Measurements from ENCODE around the gene PPM1F.

PPM1F gene

GRCh38 chr22:21975854-21976345, 23.3 kb upstream of the PPM1F start:
- DNase-seq (ENCODE audit: low read depth), result no peak

- DNase-seq (ENCODE audit: low read depth), result no peak
Measured at GRCh38 chr22:21975273-21975672, 22.6 kb upstream of the PPM1F start.

- DNase-seq (ENCODE audit: low read depth), result no peak
Measured at GRCh38 chr22:21974058-21974649, 21.5 kb upstream of the PPM1F start.

DNA sequence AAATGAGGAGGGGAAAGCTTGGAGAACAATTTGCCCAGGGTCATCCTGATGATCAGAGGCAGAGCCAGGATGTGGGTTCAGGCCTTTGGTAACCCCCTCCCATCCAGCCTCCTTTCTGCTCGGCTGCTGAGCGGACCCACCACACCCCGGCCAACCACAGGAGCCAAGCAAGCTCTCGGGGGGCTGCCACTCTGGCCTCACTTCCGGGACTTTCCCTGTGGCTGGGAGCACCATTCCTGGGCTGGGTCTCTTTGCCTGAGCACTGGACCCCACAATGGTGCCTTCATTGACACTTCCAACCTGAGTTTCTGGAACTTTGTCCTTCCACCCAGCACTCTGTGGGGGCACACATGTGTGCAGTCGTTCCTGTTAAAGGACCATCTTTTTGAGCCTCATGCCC, 20.2 kb upstream of the PPM1F start:
- no peak for DNase-seq (ENCODE audit: low read depth)

GRCh38 chr22:21972293-21972779, 19.7 kb upstream of the PPM1F start:
- DNase-seq (ENCODE audit: low read depth), result peak; percentile 24

DNA sequence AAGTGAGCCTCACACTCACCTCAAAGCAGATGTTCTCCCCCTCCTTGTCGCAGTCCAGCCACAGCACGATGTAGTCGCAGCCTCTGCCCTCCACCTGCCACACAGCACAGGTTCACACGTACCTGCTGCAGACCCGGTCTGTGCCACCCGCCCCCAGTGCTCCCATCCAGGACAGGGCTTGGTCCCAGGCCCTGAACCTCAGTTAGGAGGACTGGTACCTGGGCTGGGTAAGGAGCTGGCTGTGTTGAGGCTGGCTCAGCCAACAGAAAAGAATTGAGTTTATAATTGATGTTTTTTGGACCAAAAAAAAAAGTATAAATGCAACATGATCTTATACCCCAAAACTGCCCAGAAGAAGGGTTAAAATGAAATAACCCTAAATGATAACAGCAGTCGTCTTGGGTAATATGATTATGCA, 19.2 kb upstream of the PPM1F start:
- no peak for DNase-seq (ENCODE audit: low read depth)

GRCh38 chr22:21970800-21971617, 18.4 kb upstream of the PPM1F start:
- no peak for DNase-seq (ENCODE audit: low read depth)

- DNase-seq (ENCODE audit: low read depth), result no peak
Measured at GRCh38 chr22:21970037-21970799, 17.6 kb upstream of the PPM1F start.

- no peak for DNase-seq (ENCODE audit: low read depth)
Measured at GRCh38 chr22:21968452-21969129, 15.9 kb upstream of the PPM1F start.

- no peak for DNase-seq (ENCODE audit: low read depth)
Measured at GRCh38 chr22:21967693-21968271, 15.1 kb upstream of the PPM1F start.

- DNase-seq (ENCODE audit: low read depth), result no peak
Measured at GRCh38 chr22:21966643-21967516, 14.2 kb upstream of the PPM1F start.

DNA sequence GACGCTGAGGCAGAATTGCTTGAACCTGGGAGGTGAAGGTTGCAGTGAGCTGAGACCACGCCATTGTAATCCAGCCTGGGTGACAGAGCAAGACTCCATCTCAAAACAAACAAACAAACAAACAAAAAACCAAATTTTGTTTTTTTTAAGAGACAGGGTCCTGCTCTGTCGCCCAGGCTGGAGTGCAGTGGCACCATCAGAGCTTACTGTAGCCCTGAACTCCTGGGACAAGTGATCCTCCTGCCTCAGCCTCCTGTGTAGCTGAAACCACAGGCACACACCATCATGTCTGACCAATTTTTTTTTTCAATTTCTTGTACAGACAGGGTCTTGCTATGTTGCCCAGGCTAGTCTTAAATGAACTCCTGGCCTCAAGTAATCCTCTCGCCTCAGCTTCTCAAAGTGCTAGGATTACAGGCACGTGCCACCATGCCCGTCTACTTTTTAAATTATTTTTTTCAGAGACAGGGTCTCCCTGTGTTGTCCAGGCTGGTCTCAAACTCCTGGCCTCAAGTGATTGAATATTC, 13.2 kb upstream of the PPM1F start:
- no peak for DNase-seq (ENCODE audit: low read depth)

DNA sequence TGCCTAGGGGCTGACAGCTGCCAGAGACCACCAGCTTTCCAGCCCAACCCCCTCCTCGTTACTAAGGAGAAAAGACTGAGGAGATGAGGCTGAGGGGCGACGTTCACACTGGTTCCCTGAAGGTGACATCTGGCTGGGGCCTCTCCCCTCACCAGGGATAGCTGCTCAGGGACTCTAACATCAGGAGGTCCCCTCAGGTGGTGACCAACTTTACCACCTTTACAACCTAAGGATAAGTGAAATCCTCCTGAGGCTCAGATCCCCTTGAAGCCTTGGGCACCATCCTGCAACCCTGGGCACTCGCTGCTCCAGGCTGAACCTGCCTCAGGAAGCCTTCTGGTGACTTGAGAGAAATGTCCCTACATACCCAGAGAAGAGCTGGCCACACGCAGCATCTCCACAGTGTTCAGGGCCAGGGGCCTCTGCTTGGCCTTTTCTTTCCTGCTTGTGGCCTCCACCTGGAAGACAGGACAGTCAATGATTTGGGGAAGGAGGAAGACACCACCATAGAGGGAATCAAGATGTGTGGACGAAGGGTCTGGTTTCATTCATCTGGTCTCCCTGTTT, 12.4 kb upstream of the PPM1F start:
- no peak for DNase-seq (ENCODE audit: low read depth)

- no peak for DNase-seq (ENCODE audit: low read depth)
Measured at GRCh38 chr22:21964234-21964633, 11.6 kb upstream of the PPM1F start.

DNA sequence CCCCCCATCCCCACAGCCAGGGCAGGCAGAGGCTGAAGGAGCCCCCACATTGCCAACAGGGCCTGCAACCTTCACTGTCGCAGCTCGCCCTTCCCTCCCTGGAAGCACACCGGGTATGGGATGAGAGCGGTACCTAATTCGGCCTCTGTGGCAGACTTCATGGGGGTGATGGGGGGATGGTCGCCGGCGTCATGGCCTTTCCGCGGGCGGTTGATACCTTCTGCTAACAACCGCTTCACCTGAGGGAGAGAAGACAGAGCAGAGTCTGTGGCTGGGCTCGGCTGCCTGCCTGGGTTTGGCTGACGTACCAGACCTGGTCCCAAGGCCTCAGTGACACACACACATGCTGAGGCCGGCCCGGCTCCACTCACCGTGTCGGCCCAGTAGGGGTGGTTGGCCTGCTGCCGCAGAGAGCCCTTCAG, 11.2 kb upstream of the PPM1F start:
- no peak for DNase-seq (ENCODE audit: low read depth)

DNA sequence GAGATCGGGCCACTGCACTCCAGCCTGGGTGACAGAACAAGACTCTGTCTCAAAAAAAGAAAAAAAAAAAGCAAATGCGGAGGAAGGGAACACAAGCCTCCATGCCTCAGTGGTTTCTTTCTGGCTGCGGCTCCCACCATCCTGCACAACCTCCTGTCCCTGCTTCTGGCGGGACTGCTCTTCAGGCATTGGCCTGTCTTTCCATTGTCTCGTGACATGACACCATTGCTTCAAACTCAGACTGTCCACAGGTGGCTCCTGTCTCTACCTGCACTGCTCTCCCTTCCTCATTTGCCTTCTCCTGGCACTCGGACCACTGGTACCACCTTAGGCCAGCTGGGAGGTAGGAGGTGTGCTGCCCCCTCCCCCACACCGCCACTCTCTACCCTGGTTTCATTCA, 10.6 kb upstream of the PPM1F start:
- no peak for DNase-seq (ENCODE audit: low read depth)

DNA sequence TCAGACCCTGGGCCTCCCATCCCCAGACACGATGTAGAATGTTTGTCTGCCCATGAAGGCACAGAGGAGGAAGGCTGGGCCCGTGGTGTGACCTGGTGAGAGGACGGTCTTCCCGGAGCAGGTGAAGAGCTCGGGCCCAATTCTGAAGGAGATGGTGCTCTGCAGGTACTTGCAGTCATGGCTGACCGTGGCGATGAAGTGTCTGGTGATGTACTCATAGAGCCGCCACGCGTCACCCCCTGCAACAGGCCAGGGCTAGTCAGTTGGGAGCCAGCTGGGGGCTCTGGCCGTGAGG, 10.0 kb upstream of the PPM1F start:
- no peak for DNase-seq (ENCODE audit: low read depth)

- no peak for DNase-seq (ENCODE audit: low read depth)
Measured at GRCh38 chr22:21961886-21962654, 9.4 kb upstream of the PPM1F start.

DNA sequence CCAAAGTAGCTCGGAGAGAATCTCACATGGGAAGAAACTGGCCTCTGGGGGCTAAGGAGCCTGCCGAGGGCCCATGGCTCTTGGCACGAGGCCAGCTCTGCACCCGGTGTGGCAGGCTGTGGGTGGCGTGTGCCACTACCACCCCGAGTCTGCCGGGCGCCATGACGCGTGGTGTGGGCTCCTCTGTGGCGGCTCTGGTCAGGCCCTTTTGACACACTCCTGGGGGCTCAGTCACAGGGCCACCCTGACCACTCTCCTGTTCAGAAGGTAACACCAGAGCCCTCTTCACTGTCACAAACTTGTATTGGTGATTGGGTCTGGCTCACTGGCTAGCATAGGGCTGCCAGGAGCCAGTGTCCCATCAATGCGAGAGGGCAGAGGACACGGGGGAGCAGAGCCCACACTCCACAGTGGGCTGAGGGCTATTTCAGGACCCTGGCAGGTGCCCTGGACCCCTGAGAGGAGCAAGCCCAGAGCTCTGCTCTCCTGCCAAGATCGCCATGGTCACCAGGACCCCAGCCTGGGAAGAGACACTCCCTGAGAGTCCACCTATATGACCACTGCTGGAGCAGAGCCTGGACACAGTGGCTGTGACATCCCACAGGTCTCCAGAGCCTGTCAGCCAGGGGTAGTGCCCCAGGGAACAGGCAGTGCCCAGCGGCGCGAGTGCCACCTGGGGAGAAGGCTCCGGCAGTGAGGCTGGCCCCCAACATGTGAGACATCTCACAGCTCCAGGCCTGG, 8.6 kb upstream of the PPM1F start:
- DNase-seq (ENCODE audit: low read depth), result no peak

Measured in stimulated activated CD8-positive, alpha-beta memory T cell treated with anti-CD3 and anti-CD28 coated beads, Interleukin-15, amount 100 ng/mL, for 1 hour (primary cell).